HL-60 (cell line): ENCODE data around the gene ZNF324B.
"Not testable (repeated sequence)": the region's sequence is repeated elsewhere in the genome, so short reads cannot be mapped to it uniquely, and the experiment has no call there.

ENCODE experiments used
- DNase-seq, 2 experiments: peaks; one replicate each; pipeline ENCODE4 v3.0.0-alpha.2; 2010 to 2020; ENCODE audit warnings: low read depth in 1 of 2, low spot score in 1 of 2
- H3K27ac ChIP-seq: fragments of 250-450 bp; sonication (Bioruptor Pico); replicated peaks from 2 replicates; pipeline ENCODE4 v1.5.1; 2020; ENCODE audit warnings: mild to moderate bottlenecking, moderate library complexity
- H3K27me3 ChIP-seq: fragments of 250-450 bp; sonication (Bioruptor Pico); 2 replicates; pipeline ENCODE4 v1.5.1; 2021; ENCODE audit warnings: mild to moderate bottlenecking, moderate library complexity; ENCODE audit not compliant: insufficient read depth, poor library complexity, severe bottlenecking
- H3K4me3 ChIP-seq: replicated peaks from 2 replicates; pipeline ENCODE4 v1.5.1; 2011; ENCODE audit warnings: mild to moderate bottlenecking, control low read depth, low read length; ENCODE audit not compliant: insufficient read depth
- GABPA ChIP-seq: IDR thresholded peaks from 2 replicates; pipeline ENCODE4 v1.6.1; 2012; ENCODE audit warnings: low read depth
- POLR2AphosphoS5 ChIP-seq: IDR thresholded peaks from 2 replicates; pipeline ENCODE4 v1.6.1; 2012; ENCODE audit warnings: low read depth
- SPI1 ChIP-seq: IDR thresholded peaks from 2 replicates; pipeline ENCODE4 v1.6.1; 2012; ENCODE audit warnings: low read depth, mild to moderate bottlenecking, borderline replicate concordance
- TF ChIP-seq, protein P1 (sequence below): IDR thresholded peaks from 2 replicates; pipeline ENCODE4 v1.6.1; 2012; ENCODE audit warnings: low read depth; ENCODE audit not compliant: insufficient replicate concordance
- TF ChIP-seq, protein P2 (sequence below): IDR thresholded peaks from one replicate; pipeline ENCODE4 v1.5.1; 2011; ENCODE audit warnings: low read length, control low read depth, inconsistent platforms; ENCODE audit not compliant: insufficient read depth

ZNF324B gene

DNA sequence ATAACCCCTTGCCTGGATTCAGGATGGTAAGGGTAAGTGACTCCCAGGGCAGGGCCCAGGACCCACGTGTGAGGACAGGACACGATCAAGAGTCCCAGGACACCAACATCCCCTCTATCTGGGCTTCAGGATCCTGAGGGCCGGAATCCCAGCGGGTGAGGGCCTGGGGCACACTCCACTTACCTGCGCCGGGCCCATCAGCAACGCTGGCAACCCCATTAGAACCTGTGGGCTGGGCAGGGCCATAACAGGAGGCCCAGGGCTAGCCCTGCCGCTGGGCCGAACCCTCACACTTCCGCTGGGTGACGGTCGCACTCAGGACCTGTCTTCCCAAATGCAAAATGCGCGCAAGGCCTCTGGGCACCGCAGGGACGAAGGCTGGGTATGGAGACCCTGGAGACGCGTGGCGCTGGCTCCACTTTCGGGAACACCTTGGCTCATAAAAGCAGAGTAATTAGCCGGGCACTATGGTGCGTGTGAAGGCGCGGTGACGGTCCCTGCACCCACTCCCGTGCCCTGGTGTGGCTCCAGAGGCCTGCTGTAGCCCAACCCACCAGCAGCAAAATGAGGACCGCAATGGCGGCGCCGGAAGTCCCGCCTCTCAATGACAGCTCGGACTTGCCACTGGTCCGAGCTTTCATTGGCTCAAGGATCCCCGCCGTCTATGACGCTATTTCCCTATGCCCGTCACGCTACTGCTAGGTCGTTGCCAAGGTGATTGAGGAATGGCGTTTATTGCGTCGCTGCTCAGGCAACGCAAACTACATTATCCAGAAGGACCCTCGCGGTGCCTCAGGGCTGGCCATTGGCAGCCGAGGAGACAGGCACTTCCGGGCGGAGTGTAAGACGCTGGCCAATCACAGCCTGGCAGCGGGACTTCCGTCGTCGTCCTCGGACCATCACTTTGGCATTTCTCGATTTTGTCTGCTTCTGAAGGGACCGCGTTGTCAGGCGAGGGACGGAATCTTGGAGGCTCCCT lies 11.6 kb upstream of the ZNF324B start, which contains the start of gene ZNF132:
Gene ZNF132, minus strand, starts transcription at position 578 of the 979 bp plus-strand sequence. Its CDS starts 332 bp downstream, at position 246.
- Histone ChIP-seq H3K4me3 (peak within 1 kb of the TSS; percentile 60), H3K27me3 (no peaks in the 10 kb centered on the region), H3K27ac (peak within 1 kb of the TSS; percentile 82)
- TF ChIP-seq, protein P1, sequence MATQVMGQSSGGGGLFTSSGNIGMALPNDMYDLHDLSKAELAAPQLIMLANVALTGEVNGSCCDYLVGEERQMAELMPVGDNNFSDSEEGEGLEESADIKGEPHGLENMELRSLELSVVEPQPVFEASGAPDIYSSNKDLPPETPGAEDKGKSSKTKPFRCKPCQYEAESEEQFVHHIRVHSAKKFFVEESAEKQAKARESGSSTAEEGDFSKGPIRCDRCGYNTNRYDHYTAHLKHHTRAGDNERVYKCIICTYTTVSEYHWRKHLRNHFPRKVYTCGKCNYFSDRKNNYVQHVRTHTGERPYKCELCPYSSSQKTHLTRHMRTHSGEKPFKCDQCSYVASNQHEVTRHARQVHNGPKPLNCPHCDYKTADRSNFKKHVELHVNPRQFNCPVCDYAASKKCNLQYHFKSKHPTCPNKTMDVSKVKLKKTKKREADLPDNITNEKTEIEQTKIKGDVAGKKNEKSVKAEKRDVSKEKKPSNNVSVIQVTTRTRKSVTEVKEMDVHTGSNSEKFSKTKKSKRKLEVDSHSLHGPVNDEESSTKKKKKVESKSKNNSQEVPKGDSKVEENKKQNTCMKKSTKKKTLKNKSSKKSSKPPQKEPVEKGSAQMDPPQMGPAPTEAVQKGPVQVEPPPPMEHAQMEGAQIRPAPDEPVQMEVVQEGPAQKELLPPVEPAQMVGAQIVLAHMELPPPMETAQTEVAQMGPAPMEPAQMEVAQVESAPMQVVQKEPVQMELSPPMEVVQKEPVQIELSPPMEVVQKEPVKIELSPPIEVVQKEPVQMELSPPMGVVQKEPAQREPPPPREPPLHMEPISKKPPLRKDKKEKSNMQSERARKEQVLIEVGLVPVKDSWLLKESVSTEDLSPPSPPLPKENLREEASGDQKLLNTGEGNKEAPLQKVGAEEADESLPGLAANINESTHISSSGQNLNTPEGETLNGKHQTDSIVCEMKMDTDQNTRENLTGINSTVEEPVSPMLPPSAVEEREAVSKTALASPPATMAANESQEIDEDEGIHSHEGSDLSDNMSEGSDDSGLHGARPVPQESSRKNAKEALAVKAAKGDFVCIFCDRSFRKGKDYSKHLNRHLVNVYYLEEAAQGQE, result no peak
- TF ChIP-seq, protein P2, sequence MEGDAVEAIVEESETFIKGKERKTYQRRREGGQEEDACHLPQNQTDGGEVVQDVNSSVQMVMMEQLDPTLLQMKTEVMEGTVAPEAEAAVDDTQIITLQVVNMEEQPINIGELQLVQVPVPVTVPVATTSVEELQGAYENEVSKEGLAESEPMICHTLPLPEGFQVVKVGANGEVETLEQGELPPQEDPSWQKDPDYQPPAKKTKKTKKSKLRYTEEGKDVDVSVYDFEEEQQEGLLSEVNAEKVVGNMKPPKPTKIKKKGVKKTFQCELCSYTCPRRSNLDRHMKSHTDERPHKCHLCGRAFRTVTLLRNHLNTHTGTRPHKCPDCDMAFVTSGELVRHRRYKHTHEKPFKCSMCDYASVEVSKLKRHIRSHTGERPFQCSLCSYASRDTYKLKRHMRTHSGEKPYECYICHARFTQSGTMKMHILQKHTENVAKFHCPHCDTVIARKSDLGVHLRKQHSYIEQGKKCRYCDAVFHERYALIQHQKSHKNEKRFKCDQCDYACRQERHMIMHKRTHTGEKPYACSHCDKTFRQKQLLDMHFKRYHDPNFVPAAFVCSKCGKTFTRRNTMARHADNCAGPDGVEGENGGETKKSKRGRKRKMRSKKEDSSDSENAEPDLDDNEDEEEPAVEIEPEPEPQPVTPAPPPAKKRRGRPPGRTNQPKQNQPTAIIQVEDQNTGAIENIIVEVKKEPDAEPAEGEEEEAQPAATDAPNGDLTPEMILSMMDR, result no peak
- TF ChIP-seq POLR2AphosphoS5 (no peak; the same call in 1 of the 2 replicates), GABPA (peak; percentile 74)
- DNase-seq, result peak; percentile 98 to 99

- Histone ChIP-seq H3K27ac (peak overlapping the region; percentile 82), H3K27me3 (no peaks in the 10 kb centered on the region), H3K4me3 (peak overlapping the region; percentile 60)
- no peak for DNase-seq
- TF ChIP-seq, protein P2, result no peak
- TF ChIP-seq POLR2AphosphoS5 (no peak), GABPA (no peak), SPI1 (no peak)
- TF ChIP-seq, protein P1, result no peak
Measured at GRCh38 chr19:58440556-58440955, 10.9 kb upstream of the ZNF324B start.

- not testable (repeated sequence) for H3K27ac ChIP-seq, DNase-seq, H3K27me3 ChIP-seq, H3K4me3 ChIP-seq
Measured at GRCh38 chr19:58442986-58443385, 8.4 kb upstream of the ZNF324B start.

DNA sequence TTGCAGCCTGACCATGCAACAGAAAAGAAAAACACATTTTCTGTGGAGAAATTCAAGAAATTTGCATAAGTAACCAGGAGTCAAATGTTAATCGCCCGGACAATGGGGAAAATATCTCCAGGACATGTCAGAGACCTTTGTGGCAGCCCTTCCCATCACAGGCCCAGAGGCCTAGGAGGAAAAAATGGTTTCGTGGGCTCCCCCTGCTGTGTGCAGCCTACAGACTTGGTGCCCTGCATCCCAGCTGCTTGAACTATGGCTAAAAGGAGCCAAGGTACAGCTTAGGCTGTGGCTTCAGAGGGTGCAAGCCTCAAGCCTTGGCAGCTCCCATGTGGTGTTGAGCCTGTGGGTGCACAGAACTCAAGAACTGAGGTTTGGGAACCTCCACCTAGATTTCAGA lies 2.6 kb upstream of the ZNF324B start:
- not testable (repeated sequence) for H3K4me3 ChIP-seq, H3K27ac ChIP-seq, DNase-seq, H3K27me3 ChIP-seq

DNA sequence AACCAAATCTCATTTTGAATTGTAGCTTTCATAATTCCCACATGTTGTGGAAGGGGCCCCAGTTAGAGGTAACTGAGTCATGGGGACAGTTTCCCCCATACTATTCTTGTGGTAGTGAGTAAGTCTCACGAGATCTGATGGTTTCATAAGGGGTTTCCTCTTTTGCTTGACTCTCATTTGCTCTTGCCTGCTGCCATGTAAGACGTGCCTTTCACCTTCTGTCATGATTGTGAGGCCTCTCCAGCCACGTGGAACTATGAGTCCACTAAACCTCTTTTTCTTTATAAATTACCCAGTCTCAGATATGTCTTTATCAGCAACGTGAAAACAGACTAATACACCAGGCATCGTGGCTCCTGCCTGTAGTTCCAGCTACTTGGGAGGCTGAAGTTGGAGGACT lies 1.4 kb upstream of the ZNF324B start:
- not testable (repeated sequence) for H3K4me3 ChIP-seq, H3K27me3 ChIP-seq, DNase-seq, H3K27ac ChIP-seq
